GM21717 (cell line): ENCODE data around the gene FAM234B.
"Not testable (repeated sequence)": the region's sequence is repeated elsewhere in the genome, so short reads cannot be mapped to it uniquely, and the experiment has no call there.

Experiments
- ATAC-seq: cut with Tn5 transposase; IDR thresholded peaks from one replicate; pipeline ENCODE4 v1.9.1; 2021; ENCODE audit warnings: mild to moderate bottlenecking, moderate library complexity; ENCODE audit not compliant: unreplicated experiment

Gene FAM234B

GRCh38 chr12:13060581-13060980, 16.4 kb downstream of the FAM234B start:
- no peak for ATAC-seq

GRCh38 chr12:13061377-13061776, 17.2 kb downstream of the FAM234B start:
- ATAC-seq: no peak

GRCh38 chr12:13062669-13063068, 18.5 kb downstream of the FAM234B start:
- ATAC-seq: no peak

- ATAC-seq: no peak
Observed at GRCh38 chr12:13066014-13066413, 21.8 kb downstream of the FAM234B start.

GRCh38 chr12:13066459-13066858, 22.3 kb downstream of the FAM234B start:
- no peak for ATAC-seq

- no peak for ATAC-seq
Observed at GRCh38 chr12:13067322-13067721, 23.1 kb downstream of the FAM234B start.

GRCh38 chr12:13069380-13069779, 25.2 kb downstream of the FAM234B start:
- ATAC-seq: no peak

- ATAC-seq: no peak
Observed at GRCh38 chr12:13071305-13072280, 27.4 kb downstream of the FAM234B start.

GRCh38 chr12:13073173-13073572, 29.0 kb downstream of the FAM234B start:
- ATAC-seq: no peak

GRCh38 chr12:13074396-13075117, 30.4 kb downstream of the FAM234B start:
- no peak for ATAC-seq

- no peak for ATAC-seq
Observed at GRCh38 chr12:13075118-13075480, 30.9 kb downstream of the FAM234B start.

GRCh38 chr12:13075786-13076570, 31.8 kb downstream of the FAM234B start:
- no peak for ATAC-seq

GRCh38 chr12:13079440-13079906, 35.3 kb downstream of the FAM234B start:
- no peak for ATAC-seq

GRCh38 chr12:13080266-13080665, 36.1 kb downstream of the FAM234B start:
- ATAC-seq: no peak

- ATAC-seq: no peak
Observed at GRCh38 chr12:13082861-13083260, 38.7 kb downstream of the FAM234B start.

GRCh38 chr12:13083638-13084037, 39.5 kb downstream of the FAM234B start:
- ATAC-seq: not testable (repeated sequence)

GRCh38 chr12:13084898-13085640, 40.9 kb downstream of the FAM234B start:
- ATAC-seq: no peak

- ATAC-seq: no peak
Observed at GRCh38 chr12:13085968-13086686, 41.9 kb downstream of the FAM234B start.

- no peak for ATAC-seq
Observed at GRCh38 chr12:13087766-13088165, 43.6 kb downstream of the FAM234B start.

GRCh38 chr12:13088496-13088895, 44.3 kb downstream of the FAM234B start:
- ATAC-seq: no peak
